ENCODE results near the gene TEX35.

TEX35 gene

DNA sequence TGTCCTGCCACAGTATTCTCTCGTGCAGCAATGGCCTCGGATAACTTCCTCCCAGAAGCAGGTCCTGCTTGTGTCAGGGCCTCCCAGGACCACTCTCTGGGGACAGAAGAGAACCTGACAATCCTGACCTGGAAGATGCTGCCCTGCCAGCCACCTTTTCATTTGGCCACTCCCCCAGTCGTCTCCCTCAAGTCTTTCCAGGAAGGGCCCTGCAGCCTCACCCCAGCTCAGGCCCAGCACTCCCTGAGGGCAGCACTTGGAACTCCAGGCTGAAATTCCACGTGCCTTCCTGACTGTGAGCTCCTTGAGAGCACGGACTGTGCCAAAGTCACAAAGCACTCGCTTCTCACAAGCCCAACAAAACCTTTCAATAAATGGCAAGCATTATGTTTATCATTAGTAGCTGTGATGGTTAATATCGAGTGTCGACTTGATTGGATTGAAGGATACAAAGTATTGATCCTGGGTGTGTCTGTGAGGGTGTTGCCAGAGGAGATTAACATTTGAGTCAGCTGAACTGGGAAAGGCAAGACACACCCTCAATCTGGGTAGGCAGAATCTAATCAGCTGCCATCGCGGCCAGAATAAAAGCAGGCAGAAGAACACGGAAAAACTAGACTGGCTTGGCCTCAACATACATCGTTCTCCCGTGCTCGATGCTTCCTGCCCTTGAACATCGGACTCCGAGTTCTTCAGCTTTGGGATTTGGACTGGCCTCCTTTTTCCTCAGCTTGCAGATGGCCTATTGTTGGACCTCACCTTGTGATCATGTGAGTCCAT lies 13.8 kb upstream of the TEX35 start:
- TF ChIP-seq, protein P1, sequence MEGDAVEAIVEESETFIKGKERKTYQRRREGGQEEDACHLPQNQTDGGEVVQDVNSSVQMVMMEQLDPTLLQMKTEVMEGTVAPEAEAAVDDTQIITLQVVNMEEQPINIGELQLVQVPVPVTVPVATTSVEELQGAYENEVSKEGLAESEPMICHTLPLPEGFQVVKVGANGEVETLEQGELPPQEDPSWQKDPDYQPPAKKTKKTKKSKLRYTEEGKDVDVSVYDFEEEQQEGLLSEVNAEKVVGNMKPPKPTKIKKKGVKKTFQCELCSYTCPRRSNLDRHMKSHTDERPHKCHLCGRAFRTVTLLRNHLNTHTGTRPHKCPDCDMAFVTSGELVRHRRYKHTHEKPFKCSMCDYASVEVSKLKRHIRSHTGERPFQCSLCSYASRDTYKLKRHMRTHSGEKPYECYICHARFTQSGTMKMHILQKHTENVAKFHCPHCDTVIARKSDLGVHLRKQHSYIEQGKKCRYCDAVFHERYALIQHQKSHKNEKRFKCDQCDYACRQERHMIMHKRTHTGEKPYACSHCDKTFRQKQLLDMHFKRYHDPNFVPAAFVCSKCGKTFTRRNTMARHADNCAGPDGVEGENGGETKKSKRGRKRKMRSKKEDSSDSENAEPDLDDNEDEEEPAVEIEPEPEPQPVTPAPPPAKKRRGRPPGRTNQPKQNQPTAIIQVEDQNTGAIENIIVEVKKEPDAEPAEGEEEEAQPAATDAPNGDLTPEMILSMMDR (IDR thresholded peaks at IDR 0.05; ENCODE audit: insufficient read depth, low read length, poor library complexity, severe bottlenecking) = no peak
- Histone ChIP-seq H3K4me3 (replicated peaks; ENCODE audit: low read depth, low read length) (no peak overlapping the region), H3K27me3 (replicated peaks; ENCODE audit: control insufficient read depth, insufficient read depth, low read length) (no peaks in the 10 kb centered on the region; the same call in 1 of the 2 replicates), H3K36me3 (ENCODE audit: control insufficient read depth, insufficient read depth, low read length) (no peaks in the 10 kb centered on the region)
- DNase-seq (ENCODE audit: extremely low read depth, insufficient read length) = no peak

DNA sequence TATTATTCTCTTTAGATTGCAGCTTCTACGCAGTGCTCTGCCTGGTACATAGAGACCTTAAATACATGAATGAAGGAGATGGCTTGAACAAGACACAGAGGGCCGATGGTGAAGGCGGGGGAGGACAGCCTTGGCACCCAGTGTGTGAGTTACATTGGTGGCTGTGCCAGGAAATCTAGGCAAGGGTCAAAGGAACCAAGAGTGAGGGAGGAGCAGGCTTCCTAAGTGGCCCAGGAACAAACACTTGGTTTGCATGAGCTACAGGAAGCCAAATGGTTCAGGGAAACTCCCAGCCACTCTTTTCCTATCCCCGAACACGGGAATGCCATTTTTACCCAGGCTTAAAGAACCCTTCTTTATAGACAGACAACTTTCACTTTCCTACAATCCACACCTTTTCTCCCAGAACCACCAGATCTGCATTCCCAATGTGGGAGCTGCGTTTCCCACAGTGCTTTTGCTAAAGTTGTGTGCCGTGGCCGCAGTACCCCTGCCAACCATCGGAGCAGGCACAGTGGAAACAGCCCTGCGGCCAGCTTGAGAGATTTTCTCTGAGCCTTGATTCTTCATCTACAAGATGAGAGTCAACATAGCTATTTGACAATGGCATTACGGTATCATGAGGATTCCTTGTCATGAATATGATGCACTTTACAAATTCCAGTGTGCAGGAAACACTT lies 12.7 kb upstream of the TEX35 start:
- no peak overlapping the region for H3K4me3 ChIP-seq (replicated peaks; ENCODE audit: low read depth, low read length)
- H3K36me3 ChIP-seq (ENCODE audit: control insufficient read depth, insufficient read depth, low read length) = no peaks in the 10 kb centered on the region
- TF ChIP-seq, protein P1 (IDR thresholded peaks at IDR 0.05; ENCODE audit: insufficient read depth, low read length, poor library complexity, severe bottlenecking) = no peak
- no peak for DNase-seq (ENCODE audit: extremely low read depth, insufficient read length)
- H3K27me3 ChIP-seq (replicated peaks; ENCODE audit: control insufficient read depth, insufficient read depth, low read length) = no peaks in the 10 kb centered on the region; the same call in 1 of the 2 replicates

GRCh38 chr1:178500936-178501554 lies 11.9 kb upstream of the TEX35 start:
- Histone ChIP-seq H3K4me3 (replicated peaks; ENCODE audit: low read depth, low read length) (no peak overlapping the region), H3K27me3 (replicated peaks; ENCODE audit: control insufficient read depth, insufficient read depth, low read length) (no peaks in the 10 kb centered on the region; the same call in 1 of the 2 replicates), H3K36me3 (ENCODE audit: control insufficient read depth, insufficient read depth, low read length) (no peaks in the 10 kb centered on the region)
- no peak for DNase-seq (ENCODE audit: extremely low read depth, insufficient read length)
- TF ChIP-seq, protein P1 (IDR thresholded peaks at IDR 0.05; ENCODE audit: insufficient read depth, low read length, poor library complexity, severe bottlenecking) = no peak

DNA sequence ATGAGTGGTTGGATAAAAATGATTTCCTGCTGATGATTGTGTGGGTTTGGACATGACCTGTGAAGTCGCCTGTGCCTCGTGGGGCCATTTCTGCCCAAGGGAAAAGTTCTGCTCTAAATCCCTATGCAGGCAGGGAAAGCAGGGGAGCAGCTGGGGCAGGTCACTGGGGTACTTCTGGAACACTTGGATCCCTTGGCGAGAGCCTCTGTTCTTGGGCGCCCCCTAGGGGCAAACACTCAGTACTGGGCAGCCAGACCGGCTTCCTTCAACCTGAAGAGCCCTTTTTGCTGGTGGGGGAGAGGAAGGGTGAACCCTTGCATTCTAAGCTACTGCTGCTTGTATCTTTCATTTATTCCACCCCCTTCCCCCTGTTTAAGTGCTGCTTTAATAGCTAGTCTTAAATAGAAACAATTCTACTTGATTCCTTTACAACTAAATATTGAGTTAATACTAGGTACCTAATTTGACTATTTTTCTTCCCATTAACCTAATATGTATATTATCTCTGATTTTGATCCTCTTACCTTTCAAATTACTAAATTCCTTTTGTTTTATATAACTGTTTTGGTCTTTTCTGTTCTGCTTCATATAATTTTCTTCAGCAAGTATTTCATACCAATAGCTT lies 11.1 kb upstream of the TEX35 start:
- H3K4me3 ChIP-seq (replicated peaks; ENCODE audit: low read depth, low read length) = no peak overlapping the region
- no peaks in the 10 kb centered on the region; the same call in 1 of the 2 replicates for H3K27me3 ChIP-seq (replicated peaks; ENCODE audit: control insufficient read depth, insufficient read depth, low read length)
- peak; percentile 17 for DNase-seq (ENCODE audit: extremely low read depth, insufficient read length)
- TF ChIP-seq, protein P1 (IDR thresholded peaks at IDR 0.05; ENCODE audit: insufficient read depth, low read length, poor library complexity, severe bottlenecking) = peak; percentile 98
- no peaks in the 10 kb centered on the region for H3K36me3 ChIP-seq (ENCODE audit: control insufficient read depth, insufficient read depth, low read length)

GRCh38 chr1:178502330-178502714 lies 10.6 kb upstream of the TEX35 start:
- H3K4me3 ChIP-seq (replicated peaks; ENCODE audit: low read depth, low read length) = no peak overlapping the region
- no peak for DNase-seq (ENCODE audit: extremely low read depth, insufficient read length)
- TF ChIP-seq, protein P1 (IDR thresholded peaks at IDR 0.05; ENCODE audit: insufficient read depth, low read length, poor library complexity, severe bottlenecking) = no peak
- H3K27me3 ChIP-seq (replicated peaks; ENCODE audit: control insufficient read depth, insufficient read depth, low read length) = no peaks in the 10 kb centered on the region; the same call in 1 of the 2 replicates
- no peaks in the 10 kb centered on the region for H3K36me3 ChIP-seq (ENCODE audit: control insufficient read depth, insufficient read depth, low read length)

Data from GM06990 (cell line).